GM23248 (cell line): ENCODE data around the gene PPP2R5C. TPM values are rescaled to one million over a fixed set of nuclear protein-coding genes. Genes with fewer than 3 reads are reported as not detected.

Experiments
- DNase-seq: peaks from one replicate; pipeline ENCODE4 v3.0.0-alpha.2; 2015
- H2AFZ ChIP-seq: fragments of 200-600 bp; sonication (generic); 2 replicates; pipeline ENCODE4 v1.6.1; 2016; ENCODE audit warnings: antibody characterized with exemption
- H3F3A ChIP-seq: fragments of 200-600 bp; sonication (generic); 2 replicates; pipeline ENCODE4 v1.6.1; 2016; ENCODE audit warnings: mild to moderate bottlenecking, antibody characterized with exemption, mixed run types; ENCODE audit not compliant: insufficient read depth
- H3K27ac ChIP-seq: fragments of 200-600 bp; sonication (generic); 2 replicates; pipeline ENCODE4 v1.5.1; 2016; ENCODE audit warnings: mild to moderate bottlenecking
- H3K27me3 ChIP-seq: fragments of 200-600 bp; sonication (generic); replicated peaks from 2 replicates; pipeline ENCODE4 v1.6.1; 2016; ENCODE audit warnings: mild to moderate bottlenecking; ENCODE audit not compliant: insufficient read depth
- H3K36me3 ChIP-seq: fragments of 200-600 bp; sonication (generic); 2 replicates; pipeline ENCODE4 v1.6.1; 2016; ENCODE audit warnings: low read depth, mild to moderate bottlenecking
- H3K4me1 ChIP-seq: fragments of 200-600 bp; sonication (generic); 2 replicates; pipeline ENCODE4 v1.6.1; 2016; ENCODE audit warnings: mild to moderate bottlenecking; ENCODE audit not compliant: insufficient read depth
- H3K4me2 ChIP-seq: fragments of 200-600 bp; sonication (generic); one replicate; pipeline ENCODE4 v1.6.1; 2016; ENCODE audit warnings: mild to moderate bottlenecking; ENCODE audit not compliant: unreplicated experiment
- H3K4me3 ChIP-seq: fragments of 200-600 bp; sonication (generic); 2 replicates; pipeline ENCODE4 v1.5.1; 2016; ENCODE audit warnings: mild to moderate bottlenecking
- H3K79me2 ChIP-seq: fragments of 200-600 bp; sonication (generic); 2 replicates; pipeline ENCODE4 v1.6.1; 2016; ENCODE audit warnings: mild to moderate bottlenecking; ENCODE audit not compliant: insufficient read depth
- H3K9ac ChIP-seq: fragments of 200-600 bp; sonication (generic); 2 replicates; pipeline ENCODE4 v1.6.1; 2016; ENCODE audit warnings: mild to moderate bottlenecking
- H3K9me2 ChIP-seq: fragments of 200-600 bp; sonication (generic); 2 replicates; pipeline ENCODE4 v1.6.1; 2016; ENCODE audit warnings: mixed run types, mild to moderate bottlenecking, moderate library complexity; ENCODE audit not compliant: insufficient read depth
- H3K9me3 ChIP-seq: fragments of 200-600 bp; sonication (generic); one replicate; pipeline ENCODE4 v1.6.1; 2017; ENCODE audit warnings: low read depth
- H4K20me1 ChIP-seq: fragments of 200-600 bp; sonication (generic); 2 replicates; pipeline ENCODE4 v1.6.0; 2016; ENCODE audit not compliant: insufficient read depth
- EZH2 ChIP-seq: fragments of 200-600 bp; sonication (generic); IDR thresholded peaks from 2 replicates; pipeline ENCODE4 v1.6.1; 2018; ENCODE audit warnings: antibody characterized with exemption, mild to moderate bottlenecking; ENCODE audit not compliant: insufficient read depth, poor library complexity, severe bottlenecking
- EZH2phosphoT487 ChIP-seq: fragments of 200-600 bp; sonication (generic); IDR thresholded peaks from 2 replicates; pipeline ENCODE4 v1.6.1; 2018; ENCODE audit warnings: antibody characterized with exemption, moderate library complexity, mild to moderate bottlenecking, low read depth; ENCODE audit not compliant: insufficient read depth
- WGBS, 2 experiments: methylation state at CpG; one replicate each; pipeline ENCODE4 v1.1.6; 2015 to 2017; ENCODE audit warnings: low lambda C conversion rate in 2 of 2, low coverage in 1 of 2; ENCODE audit errors: missing lambda C conversion rate in 2 of 2; 5-methylcytosine and 5-hydroxymethylcytosine counted together
- in situ Hi-C: fragments of 300-500 bp; cut with MboI; formaldehyde crosslinking; loops from 2 replicates; pipeline ENCODE4 v1.15.0; 2020
- polyA plus RNA-seq: library from polyadenylated mRNA; unstranded; fragments of >200 nt; fragmentation: Nextera tagmentation; extraction: Ambion mirVana; gene quantifications from 2 replicates; pipeline ENCODE4 v1.2.1, GENCODE V29; 2016
- total RNA-seq: library from RNA; depleted of rRNA; stranded (reverse); fragments of >200 nt; shearing (Covaris generic); gene quantifications from 2 replicates; pipeline ENCODE4 v1.2.3, GENCODE V29; 2014

Gene PPP2R5C
- total and polyA plus RNA-seq, 2 experiments from 2014 or later, result 76.3 to 77.9 TPM

DNA sequence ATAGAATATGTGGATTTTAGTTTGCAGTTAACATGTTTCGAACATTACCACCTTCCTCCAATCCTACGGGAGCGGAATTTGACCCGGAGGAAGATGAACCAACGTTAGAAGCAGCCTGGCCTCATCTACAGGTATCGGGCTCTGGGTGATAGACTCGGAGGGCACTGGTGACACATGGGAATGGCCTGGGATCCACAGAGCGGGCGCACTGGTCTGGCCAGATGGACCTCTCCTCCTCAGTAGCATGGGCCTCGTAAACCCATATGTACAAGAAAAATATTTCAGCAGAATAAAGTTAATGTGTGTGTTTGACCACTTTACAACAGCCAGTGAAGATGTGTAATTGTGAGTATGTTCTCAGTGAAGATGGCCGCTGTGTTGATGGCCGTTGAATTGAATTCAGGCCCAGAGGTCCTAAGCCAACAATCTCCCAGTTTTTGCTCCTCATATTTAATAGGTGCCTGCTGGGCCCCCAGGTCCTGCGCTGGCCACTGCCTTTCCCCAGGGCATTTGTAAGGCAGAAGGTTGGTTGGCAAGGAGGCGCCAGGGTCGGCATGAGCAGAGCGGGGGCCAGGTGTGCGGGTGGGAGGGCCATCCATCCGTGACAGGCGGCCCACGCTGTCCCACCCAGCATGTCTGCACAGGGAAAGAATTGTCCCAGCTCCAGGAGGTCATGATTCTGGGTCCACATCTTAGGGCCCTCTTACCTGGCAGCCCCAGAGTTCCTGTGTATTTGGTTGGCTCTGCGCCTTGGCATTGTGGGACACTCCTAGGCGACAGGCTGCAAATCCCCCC, 120.8 kb downstream of the PPP2R5C start:
- in situ Hi-C loops, result no loop called here
- 96 to 98% methylated on average over 20 to 22 of the region's 22 CpGs for WGBS, 2 experiments
- no peaks in the 10 kb centered on the region for H4K20me1 ChIP-seq

DNA sequence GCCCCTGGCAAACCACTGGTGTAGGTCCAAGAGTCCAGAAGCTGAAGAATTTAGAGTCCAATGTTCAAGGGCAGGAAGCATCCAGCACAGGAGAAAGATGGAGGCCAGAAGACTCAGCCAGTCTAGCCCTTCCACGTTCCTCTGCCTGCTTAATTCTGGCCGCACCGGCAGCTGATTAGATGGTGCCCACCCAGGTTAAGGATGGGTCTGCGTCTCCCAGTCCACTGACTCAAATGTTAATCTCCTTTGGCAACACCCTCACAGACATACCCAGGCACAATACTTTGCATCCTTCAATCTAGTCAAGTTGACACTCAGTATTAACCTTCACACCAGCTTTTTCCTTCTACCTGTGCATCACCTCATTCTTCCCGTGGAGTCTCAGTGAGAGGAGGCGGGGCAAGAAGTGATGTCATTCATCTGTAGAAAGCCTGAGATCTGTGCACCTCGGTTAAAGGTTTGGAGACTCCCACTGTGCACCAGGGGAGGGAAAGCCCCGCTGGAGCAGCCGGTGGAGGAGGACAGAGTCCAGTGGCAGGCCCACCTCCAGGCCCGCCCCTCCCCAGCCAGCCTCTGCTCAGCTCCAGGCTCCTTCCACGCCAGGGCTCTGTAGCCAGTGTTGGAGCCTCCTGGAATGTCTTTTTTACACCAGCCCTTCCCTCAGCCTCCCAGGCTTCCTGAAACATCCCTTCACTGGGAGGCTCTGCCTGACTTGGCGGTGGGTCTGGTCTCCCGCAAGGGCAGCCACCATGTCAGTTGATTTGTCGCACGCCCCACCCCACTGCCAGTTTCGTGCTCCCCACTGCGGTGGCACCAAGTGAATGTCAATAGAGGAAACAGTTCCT, 122.8 kb downstream of the PPP2R5C start:
- TF ChIP-seq EZH2phosphoT487, result no peak
- no peak for TF ChIP-seq EZH2
- no peak for DNase-seq
- no peak overlapping the region for H3K4me3 ChIP-seq
- H3K79me2 ChIP-seq, result peaks cover 41% of the 10 kb centered on the region
- H3F3A ChIP-seq, result no peaks in the 10 kb centered on the region
- H3K4me2 ChIP-seq, result no peak overlapping the region
- no peaks in the 10 kb centered on the region for H3K27me3 ChIP-seq
- no peaks in the 10 kb centered on the region for H3K9me2 ChIP-seq
- in situ Hi-C loops, result no loop called here
- peaks cover 10% of the 10 kb centered on the region; the same call in 1 of the 2 replicates for H3K36me3 ChIP-seq
- H4K20me1 ChIP-seq, result no peaks in the 10 kb centered on the region
- WGBS, 2 experiments, result 92% methylated on average over 17 of the region's 17 CpGs
- no peak overlapping the region for H2AFZ ChIP-seq
- no peaks in the 10 kb centered on the region for H3K9me3 ChIP-seq
- no peak overlapping the region for H3K27ac ChIP-seq
- H3K4me1 ChIP-seq, result no peaks in the 10 kb centered on the region
- H3K9ac ChIP-seq, result no peak overlapping the region

More for the DNA sequence above, 120.8 kb downstream of the PPP2R5C start:
- no peak overlapping the region for H3K4me3 ChIP-seq
- no peak for DNase-seq
- TF ChIP-seq EZH2phosphoT487 (no peak), EZH2 (no peak)
- no peaks in the 10 kb centered on the region for H3K9me3 ChIP-seq
- H3K9ac ChIP-seq, result no peak overlapping the region
- H3K4me2 ChIP-seq, result no peak overlapping the region
- no peak overlapping the region for H2AFZ ChIP-seq
- no peaks in the 10 kb centered on the region for H3K27me3 ChIP-seq
- no peaks in the 10 kb centered on the region for H3K4me1 ChIP-seq
- H3K79me2 ChIP-seq, result peaks cover 60% of the 10 kb centered on the region
- H3F3A ChIP-seq, result no peaks in the 10 kb centered on the region
- no peaks in the 10 kb centered on the region for H3K9me2 ChIP-seq
- peaks cover 5% of the 10 kb centered on the region; the same call in 1 of the 2 replicates for H3K36me3 ChIP-seq
- H3K27ac ChIP-seq, result no peak overlapping the region

DNA sequence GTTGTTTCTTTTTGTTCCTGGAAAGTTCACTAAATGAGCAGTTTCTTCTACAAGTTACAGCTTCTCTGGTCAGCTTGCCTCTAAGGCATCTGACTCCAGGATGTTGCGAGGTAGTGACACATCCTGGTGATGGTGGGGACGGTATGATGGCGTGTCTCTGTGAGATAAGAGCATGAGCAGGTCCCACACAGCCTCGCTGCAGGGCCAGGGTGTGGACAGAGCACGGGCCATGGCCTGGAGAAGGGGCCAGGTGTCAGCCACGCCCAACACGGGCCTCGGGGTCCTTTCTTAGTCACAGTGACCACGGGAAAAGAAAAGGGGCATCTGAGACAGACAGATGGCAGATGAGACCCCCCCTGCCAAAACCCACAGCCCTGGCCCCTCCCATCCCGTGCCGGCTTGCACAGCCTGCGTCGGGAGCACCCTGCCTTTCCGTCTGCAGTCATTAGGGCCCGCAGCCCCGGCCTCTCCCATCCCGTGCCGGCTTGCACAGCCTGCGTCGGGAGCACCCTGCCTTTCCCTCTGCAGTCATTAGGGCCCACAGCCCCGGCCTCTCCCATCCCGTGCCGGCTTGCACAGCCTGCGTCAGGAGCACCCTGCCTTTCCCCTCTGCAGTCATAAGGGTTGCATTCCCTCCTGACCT, 123.5 kb downstream of the PPP2R5C start:
- peaks cover 34% of the 10 kb centered on the region for H3K79me2 ChIP-seq
- no peaks in the 10 kb centered on the region for H4K20me1 ChIP-seq
- no peaks in the 10 kb centered on the region for H3K27me3 ChIP-seq
- TF ChIP-seq EZH2phosphoT487 (no peak), EZH2 (no peak)
- H3K4me2 ChIP-seq, result no peak overlapping the region
- DNase-seq, result no peak
- no peaks in the 10 kb centered on the region for H3K9me2 ChIP-seq
- H3K4me1 ChIP-seq, result no peaks in the 10 kb centered on the region
- H3K4me3 ChIP-seq, result no peak overlapping the region
- in situ Hi-C loops, result no loop called here
- H3F3A ChIP-seq, result no peaks in the 10 kb centered on the region
- 93 to 94% methylated on average over 11 to 24 of the region's 24 CpGs for WGBS, 2 experiments
- no peak overlapping the region for H3K27ac ChIP-seq
- H2AFZ ChIP-seq, result no peak overlapping the region
- no peak overlapping the region for H3K9ac ChIP-seq
- peaks cover 10% of the 10 kb centered on the region; the same call in 1 of the 2 replicates for H3K36me3 ChIP-seq
- no peaks in the 10 kb centered on the region for H3K9me3 ChIP-seq

DNA sequence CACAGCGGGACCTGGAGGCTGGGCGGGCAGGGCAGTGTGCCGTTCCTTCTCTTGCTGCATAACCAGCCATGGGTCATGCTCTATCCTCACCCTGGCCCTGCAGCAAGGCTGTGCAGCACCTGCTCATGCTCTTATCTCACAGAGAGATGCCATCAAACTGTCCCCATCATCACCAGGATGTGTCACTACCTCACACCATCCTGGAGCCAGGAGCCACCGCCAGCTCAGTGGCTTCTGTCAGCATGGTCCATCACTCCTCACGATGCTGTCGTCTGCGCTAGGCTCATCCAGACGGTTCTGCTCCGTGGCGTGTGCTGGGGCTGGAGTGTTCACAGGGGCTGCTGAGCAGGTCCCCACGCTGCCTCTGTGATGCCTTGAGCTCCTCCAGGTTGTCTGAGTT, 125.7 kb downstream of the PPP2R5C start:
- Histone ChIP-seq H3K9me2 (no peaks in the 10 kb centered on the region), H3K9me3 (no peaks in the 10 kb centered on the region), H3K4me3 (no peak overlapping the region), H3K27ac (no peak overlapping the region), H2AFZ (no peak overlapping the region), H3K27me3 (no peaks in the 10 kb centered on the region), H4K20me1 (no peaks in the 10 kb centered on the region), H3K9ac (no peak overlapping the region), H3F3A (no peaks in the 10 kb centered on the region), H3K4me2 (no peak overlapping the region), H3K36me3 (peaks cover 12% of the 10 kb centered on the region; the same call in 1 of the 2 replicates), H3K79me2 (peaks cover 13% of the 10 kb centered on the region; the same call in 1 of the 2 replicates), H3K4me1 (no peaks in the 10 kb centered on the region)
- TF ChIP-seq EZH2phosphoT487 (no peak), EZH2 (no peak)
- in situ Hi-C loops, result no loop called here
- no peak for DNase-seq
- WGBS, 2 experiments, result 88 to 93% methylated on average over 11 of the region's 11 CpGs
